Smooth muscle cell (in vitro differentiated cells): ENCODE measurements around the gene RANBP17. TPM values are rescaled to one million over a fixed set of nuclear protein-coding genes. Genes with fewer than 3 reads are reported as not detected.
A peak's percentile ranks its signal among the peaks of the same experiment; 100 is the strongest.

ENCODE experiments used
- DNase-seq: peaks from one replicate; lab custom pipeline; 2025; ENCODE audit not compliant: unreplicated experiment; lab: John Stamatoyannopoulos, UW
- H2AFZ ChIP-seq: fragments of 200-600 bp; sonication (generic); 2 replicates; pipeline ENCODE4 v1.6.0; 2016; ENCODE audit warnings: antibody characterized with exemption, low read depth, mild to moderate bottlenecking
- H3F3A ChIP-seq: fragments of 200-600 bp; sonication (generic); 2 replicates; pipeline ENCODE4 v1.6.0; 2017; ENCODE audit warnings: antibody characterized with exemption, low read depth
- H3K27ac ChIP-seq: fragments of 200-600 bp; sonication (generic); 2 replicates; pipeline ENCODE4 v1.5.1; 2016; ENCODE audit warnings: low read depth, mild to moderate bottlenecking
- H3K27me3 ChIP-seq: fragments of 200-600 bp; sonication (generic); 2 replicates; pipeline ENCODE4 v1.6.1; 2016; ENCODE audit warnings: low read depth, mild to moderate bottlenecking
- H3K36me3 ChIP-seq: fragments of 200-600 bp; sonication (generic); 2 replicates; pipeline ENCODE4 v1.5.1; 2016; ENCODE audit warnings: low read depth
- H3K4me1 ChIP-seq: fragments of 200-600 bp; sonication (generic); 2 replicates; pipeline ENCODE4 v1.5.1; 2016; ENCODE audit warnings: low read depth
- H3K4me2 ChIP-seq: fragments of 200-600 bp; sonication (generic); 2 replicates; pipeline ENCODE4 v1.6.0; 2016; ENCODE audit warnings: mild to moderate bottlenecking
- H3K4me3 ChIP-seq: fragments of 200-600 bp; sonication (generic); 2 replicates; pipeline ENCODE4 v1.5.1; 2016; ENCODE audit warnings: mild to moderate bottlenecking
- H3K79me2 ChIP-seq: fragments of 200-600 bp; sonication (generic); 2 replicates; pipeline ENCODE4 v1.6.0; 2016; ENCODE audit warnings: low read depth, mild to moderate bottlenecking
- H3K9ac ChIP-seq: fragments of 200-600 bp; sonication (generic); 2 replicates; pipeline ENCODE4 v1.6.0; 2016; ENCODE audit warnings: low read depth
- H3K9me3 ChIP-seq: fragments of 200-600 bp; sonication (generic); replicated peaks from 2 replicates; pipeline ENCODE4 v1.5.1; 2016; ENCODE audit warnings: low read depth
- H4K20me1 ChIP-seq: fragments of 200-600 bp; sonication (generic); 2 replicates; pipeline ENCODE4 v1.6.0; 2016; ENCODE audit warnings: low read depth
- WGBS: methylation state at CpG from one replicate; pipeline ENCODE4 v1.1.7; 2016; ENCODE audit warnings: low lambda C conversion rate; 5-methylcytosine and 5-hydroxymethylcytosine counted together
- polyA plus RNA-seq: library from polyadenylated mRNA; unstranded; fragments of >200 nt; fragmentation: Nextera tagmentation; extraction: Ambion mirVana; gene quantifications from 2 replicates; pipeline ENCODE4 v1.2.1, GENCODE V29; 2016
- total RNA-seq: library from RNA; depleted of rRNA; stranded (reverse); fragments of >200 nt; gene quantifications from 2 replicates; pipeline ENCODE4 v1.2.3, GENCODE V29; 2014
- TF ChIP-seq, protein P1 (sequence below): fragments of 200-600 bp; sonication (generic); IDR thresholded peaks from 2 replicates; pipeline ENCODE4 v1.5.1; 2017; ENCODE audit warnings: borderline replicate concordance, mild to moderate bottlenecking, antibody characterized with exemption; ENCODE audit not compliant: insufficient read depth, poor library complexity, severe bottlenecking

RANBP17 gene
- total and polyA plus RNA-seq, 2 experiments from 2014 or later: 13.0 to 42.6 TPM

DNA sequence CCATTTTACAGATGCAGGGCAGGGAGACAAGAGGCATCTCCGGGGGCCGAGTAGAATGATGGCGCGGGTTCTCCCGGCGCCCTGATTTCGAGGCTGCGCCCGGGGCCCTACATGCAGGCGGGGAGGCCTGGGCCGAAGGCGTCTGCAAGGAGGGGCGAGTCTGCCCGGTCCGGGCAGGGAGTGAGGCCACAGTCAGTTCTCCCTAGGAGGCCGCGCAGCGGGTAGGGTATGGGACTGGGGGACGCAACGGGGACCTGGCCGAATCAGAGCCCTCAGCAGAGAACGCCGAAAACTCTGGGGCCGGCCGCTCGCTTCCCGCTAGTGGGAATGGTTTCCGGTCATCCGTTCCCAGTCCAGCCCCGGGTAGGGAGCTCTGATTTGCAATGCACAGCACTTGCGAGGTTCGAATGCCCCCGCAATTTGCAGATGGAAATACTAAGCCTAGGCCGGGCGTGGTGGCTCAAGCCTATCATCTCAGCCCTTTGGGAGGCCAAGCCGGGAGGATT is 453.6 kb downstream of the RANBP17 start:
- no peak overlapping the region for H3K27ac ChIP-seq
- H3K4me2 ChIP-seq: peak overlapping the region; percentile 71
- peaks cover 100% of the 10 kb centered on the region for H3K27me3 ChIP-seq
- H3K79me2 ChIP-seq: no peaks in the 10 kb centered on the region
- H3K36me3 ChIP-seq: no peaks in the 10 kb centered on the region
- 7% methylated on average over 36 of the region's 36 CpGs for WGBS
- no peak overlapping the region for H3K9ac ChIP-seq
- no peaks in the 10 kb centered on the region for H3F3A ChIP-seq
- peak overlapping the region; percentile 21 for H3K4me3 ChIP-seq
- H3K9me3 ChIP-seq: no peaks in the 10 kb centered on the region
- no peaks in the 10 kb centered on the region for H4K20me1 ChIP-seq
- TF ChIP-seq, protein P1, sequence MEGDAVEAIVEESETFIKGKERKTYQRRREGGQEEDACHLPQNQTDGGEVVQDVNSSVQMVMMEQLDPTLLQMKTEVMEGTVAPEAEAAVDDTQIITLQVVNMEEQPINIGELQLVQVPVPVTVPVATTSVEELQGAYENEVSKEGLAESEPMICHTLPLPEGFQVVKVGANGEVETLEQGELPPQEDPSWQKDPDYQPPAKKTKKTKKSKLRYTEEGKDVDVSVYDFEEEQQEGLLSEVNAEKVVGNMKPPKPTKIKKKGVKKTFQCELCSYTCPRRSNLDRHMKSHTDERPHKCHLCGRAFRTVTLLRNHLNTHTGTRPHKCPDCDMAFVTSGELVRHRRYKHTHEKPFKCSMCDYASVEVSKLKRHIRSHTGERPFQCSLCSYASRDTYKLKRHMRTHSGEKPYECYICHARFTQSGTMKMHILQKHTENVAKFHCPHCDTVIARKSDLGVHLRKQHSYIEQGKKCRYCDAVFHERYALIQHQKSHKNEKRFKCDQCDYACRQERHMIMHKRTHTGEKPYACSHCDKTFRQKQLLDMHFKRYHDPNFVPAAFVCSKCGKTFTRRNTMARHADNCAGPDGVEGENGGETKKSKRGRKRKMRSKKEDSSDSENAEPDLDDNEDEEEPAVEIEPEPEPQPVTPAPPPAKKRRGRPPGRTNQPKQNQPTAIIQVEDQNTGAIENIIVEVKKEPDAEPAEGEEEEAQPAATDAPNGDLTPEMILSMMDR: no peak
- peaks cover 29% of the 10 kb centered on the region for H3K4me1 ChIP-seq
- no peak for DNase-seq
- H2AFZ ChIP-seq: no peak overlapping the region

DNA sequence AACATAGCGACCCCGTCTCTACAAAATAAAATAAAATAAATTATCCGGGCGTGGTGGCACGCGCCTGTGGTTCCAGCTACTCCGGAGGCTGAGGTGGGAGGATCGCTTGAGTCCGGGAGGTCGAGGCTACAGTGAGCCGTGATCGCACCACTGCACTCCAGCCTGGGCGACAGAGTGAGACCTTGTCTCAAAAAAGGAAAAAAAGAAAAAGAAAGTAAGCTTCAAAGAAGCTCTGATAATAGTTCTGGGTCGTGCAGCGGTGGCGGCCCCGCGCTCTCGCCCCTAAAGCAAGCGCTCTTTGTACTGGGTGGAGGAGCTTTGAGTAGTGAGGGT is 454.1 kb downstream of the RANBP17 start:
- H4K20me1 ChIP-seq: no peaks in the 10 kb centered on the region
- no peaks in the 10 kb centered on the region for H3K79me2 ChIP-seq
- 24% methylated on average over 20 of the region's 20 CpGs for WGBS
- H3K4me1 ChIP-seq: peaks cover 26% of the 10 kb centered on the region
- H3K9ac ChIP-seq: no peak overlapping the region
- no peaks in the 10 kb centered on the region for H3F3A ChIP-seq
- no peak overlapping the region for H3K27ac ChIP-seq
- TF ChIP-seq, protein P1: no peak
- no peak overlapping the region for H2AFZ ChIP-seq
- peaks cover 100% of the 10 kb centered on the region for H3K27me3 ChIP-seq
- no peak overlapping the region for H3K4me3 ChIP-seq
- no peak for DNase-seq
- no peaks in the 10 kb centered on the region for H3K9me3 ChIP-seq
- H3K4me2 ChIP-seq: peak overlapping the region; percentile 71
- no peaks in the 10 kb centered on the region for H3K36me3 ChIP-seq

DNA sequence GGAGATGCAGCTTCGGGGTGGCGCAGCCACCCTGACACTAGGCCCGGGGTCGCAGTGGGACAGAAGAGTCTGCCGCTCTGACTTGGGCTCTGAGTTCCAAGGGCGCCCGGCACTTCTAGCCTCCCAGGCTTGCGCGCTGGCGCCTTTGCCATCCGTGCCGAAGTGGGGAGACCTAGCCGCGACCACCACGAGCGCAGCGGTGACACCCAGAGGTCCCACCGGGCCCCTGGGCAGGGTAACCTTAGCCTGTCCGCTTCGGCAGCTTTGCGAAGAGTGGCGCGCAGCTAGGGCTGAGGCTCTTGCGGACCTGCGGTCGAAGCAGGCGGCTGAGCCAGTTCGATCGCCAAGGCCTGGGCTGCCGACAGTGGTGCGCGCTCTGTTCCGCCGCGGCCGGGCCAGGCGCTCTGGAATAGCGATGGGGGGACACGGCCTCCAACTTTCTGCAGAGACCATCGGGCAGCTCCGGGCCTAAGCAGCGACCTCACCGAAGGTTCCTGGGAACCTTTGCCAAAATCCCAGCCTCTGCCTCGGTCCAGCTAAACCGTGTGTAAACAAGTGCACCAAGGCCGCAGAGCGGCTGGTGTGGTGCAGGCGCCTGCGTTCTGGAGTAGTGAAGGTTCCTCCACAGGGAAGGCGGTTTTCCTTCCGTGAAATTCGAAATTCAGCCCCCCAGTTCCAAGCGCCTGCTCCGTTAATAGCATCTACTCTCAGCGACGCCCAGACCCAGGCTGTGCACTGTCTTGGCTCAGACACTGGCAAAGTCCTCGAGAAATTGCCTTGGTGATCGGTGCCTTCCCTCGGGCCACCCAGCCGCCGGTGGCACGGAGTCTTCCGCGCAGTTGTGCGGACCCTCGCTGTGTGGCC is 454.7 kb downstream of the RANBP17 start:
- peak overlapping the region; percentile 1 for H3K4me3 ChIP-seq
- DNase-seq: no peak
- H3K4me2 ChIP-seq: peak overlapping the region; percentile 71

More for the DNA sequence above, 454.7 kb downstream of the RANBP17 start:
- Histone ChIP-seq H3K79me2 (no peaks in the 10 kb centered on the region), H4K20me1 (no peaks in the 10 kb centered on the region), H3K9ac (no peak overlapping the region), H3F3A (no peaks in the 10 kb centered on the region), H3K36me3 (no peaks in the 10 kb centered on the region), H3K4me1 (peaks cover 20% of the 10 kb centered on the region), H3K9me3 (no peaks in the 10 kb centered on the region), H2AFZ (no peak overlapping the region), H3K27me3 (peaks cover 100% of the 10 kb centered on the region), H3K27ac (no peak overlapping the region)
- TF ChIP-seq, protein P1: no peak
- WGBS: 15% methylated on average over 66 of the region's 66 CpGs
